Neural progenitor cell (in vitro differentiated cells): ENCODE measurements around the gene CELA3B. TPM values are rescaled to one million over a fixed set of nuclear protein-coding genes. Genes with fewer than 3 reads are reported as not detected.
"Not testable (repeated sequence)": the region's sequence is repeated elsewhere in the genome, so short reads cannot be mapped to it uniquely, and the experiment has no call there.

Experiments used
- DNase-seq: peaks from one replicate; pipeline ENCODE4 v3.0.0-alpha.2; 2016; ENCODE audit warnings: low spot score
- H2AFZ ChIP-seq: fragments of 200-600 bp; sonication (generic); replicated peaks from 2 replicates; pipeline ENCODE4 v1.6.1; 2016; ENCODE audit warnings: antibody characterized with exemption
- H3F3A ChIP-seq: fragments of 200-600 bp; sonication (generic); 2 replicates; pipeline ENCODE4 v1.6.1; 2016; ENCODE audit warnings: antibody characterized with exemption, low read depth
- H3K27ac ChIP-seq: fragments of 200-600 bp; sonication (generic); 2 replicates; pipeline ENCODE4 v1.5.1; 2016; ENCODE audit warnings: mild to moderate bottlenecking
- H3K27me3 ChIP-seq: fragments of 200-600 bp; sonication (generic); 2 replicates; pipeline ENCODE4 v1.6.1; 2016; ENCODE audit warnings: mild to moderate bottlenecking, moderate library complexity
- H3K36me3 ChIP-seq: fragments of 200-600 bp; sonication (generic); 2 replicates; pipeline ENCODE4 v1.5.1; 2016
- H3K4me1 ChIP-seq: fragments of 200-600 bp; sonication (generic); 2 replicates; pipeline ENCODE4 v1.6.1; 2016; ENCODE audit warnings: mixed run types
- H3K4me2 ChIP-seq: fragments of 200-600 bp; sonication (generic); 2 replicates; pipeline ENCODE4 v1.6.1; 2016
- H3K4me3 ChIP-seq: fragments of 200-600 bp; sonication (generic); 2 replicates; pipeline ENCODE4 v1.5.1; 2016
- H3K79me2 ChIP-seq: fragments of 200-600 bp; sonication (generic); 2 replicates; pipeline ENCODE4 v1.6.1; 2016; ENCODE audit warnings: low read depth
- H3K9ac ChIP-seq: fragments of 200-600 bp; sonication (generic); 2 replicates; pipeline ENCODE4 v1.6.1; 2016
- H3K9me3 ChIP-seq: fragments of 200-600 bp; sonication (generic); 2 replicates; pipeline ENCODE4 v1.5.1; 2016; ENCODE audit warnings: low read depth
- H4K20me1 ChIP-seq: fragments of 200-600 bp; sonication (generic); 2 replicates; pipeline ENCODE4 v1.6.1; 2016; ENCODE audit warnings: low read depth
- H3K27ac Mint-ChIP-seq: 3 replicates; pipeline ENCODE4 v1.8.0; 2021; ENCODE audit warnings: mixed read lengths
- H3K27me3 Mint-ChIP-seq: 2 replicates; pipeline ENCODE4 v1.8.0; 2022; ENCODE audit warnings: low read depth, mild to moderate bottlenecking, inconsistent platforms, moderate library complexity, mixed read lengths; ENCODE audit not compliant: insufficient read depth
- H3K36me3 Mint-ChIP-seq: 3 replicates; pipeline ENCODE4 v1.8.0; 2021; ENCODE audit warnings: mixed read lengths
- H3K4me1 Mint-ChIP-seq: 3 replicates; pipeline ENCODE4 v1.8.0; 2021; ENCODE audit warnings: mixed read lengths
- H3K4me3 Mint-ChIP-seq: 3 replicates; pipeline ENCODE4 v1.8.0; 2021; ENCODE audit warnings: mild to moderate bottlenecking, moderate library complexity, mixed read lengths
- H3K9me3 Mint-ChIP-seq: 3 replicates; pipeline ENCODE4 v1.8.0; 2020; ENCODE audit warnings: mixed read lengths
- EZH2 ChIP-seq: fragments of 200-600 bp; sonication (generic); IDR thresholded peaks from 2 replicates; pipeline ENCODE4 v1.6.1; 2017; ENCODE audit warnings: antibody characterized with exemption, mild to moderate bottlenecking, moderate library complexity
- EZH2phosphoT487 ChIP-seq: fragments of 200-600 bp; sonication (generic); IDR thresholded peaks from 2 replicates; pipeline ENCODE4 v1.6.1; 2017; ENCODE audit warnings: antibody characterized with exemption
- total RNA-seq: library from RNA; depleted of rRNA; stranded (reverse); fragments of >200 nt; gene quantifications from 2 replicates; pipeline ENCODE4 v1.2.3, GENCODE V29; 2015; ENCODE audit warnings: low replicate concordance
- TF ChIP-seq, protein P1 (sequence below): fragments of 200-600 bp; sonication (generic); IDR thresholded peaks from 2 replicates; pipeline ENCODE4 v1.5.1; 2017; ENCODE audit warnings: antibody characterized with exemption, mild to moderate bottlenecking

Gene CELA3B, protein sequence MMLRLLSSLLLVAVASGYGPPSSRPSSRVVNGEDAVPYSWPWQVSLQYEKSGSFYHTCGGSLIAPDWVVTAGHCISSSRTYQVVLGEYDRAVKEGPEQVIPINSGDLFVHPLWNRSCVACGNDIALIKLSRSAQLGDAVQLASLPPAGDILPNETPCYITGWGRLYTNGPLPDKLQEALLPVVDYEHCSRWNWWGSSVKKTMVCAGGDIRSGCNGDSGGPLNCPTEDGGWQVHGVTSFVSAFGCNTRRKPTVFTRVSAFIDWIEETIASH
- total RNA-seq, result not detected in 2 replicates

- not testable (repeated sequence) for H3K4me1 Mint-ChIP-seq, DNase-seq, H2AFZ ChIP-seq, H3K9ac ChIP-seq, H3K27ac ChIP-seq, H4K20me1 ChIP-seq, H3F3A ChIP-seq, H3K9me3 Mint-ChIP-seq, H3K27ac Mint-ChIP-seq, H3K4me3 Mint-ChIP-seq, H3K79me2 ChIP-seq, H3K9me3 ChIP-seq, H3K27me3 Mint-ChIP-seq, H3K4me3 ChIP-seq, H3K4me2 ChIP-seq, H3K36me3 Mint-ChIP-seq, H3K27me3 ChIP-seq, H3K4me1 ChIP-seq, H3K36me3 ChIP-seq
These were observed at the start of gene CELA3B for GRCh38 chr1:21976703-21977239. CELA3B (plus strand) TSS chr1:21977022; CDS start chr1:21977040, 18 bp downstream.

DNA sequence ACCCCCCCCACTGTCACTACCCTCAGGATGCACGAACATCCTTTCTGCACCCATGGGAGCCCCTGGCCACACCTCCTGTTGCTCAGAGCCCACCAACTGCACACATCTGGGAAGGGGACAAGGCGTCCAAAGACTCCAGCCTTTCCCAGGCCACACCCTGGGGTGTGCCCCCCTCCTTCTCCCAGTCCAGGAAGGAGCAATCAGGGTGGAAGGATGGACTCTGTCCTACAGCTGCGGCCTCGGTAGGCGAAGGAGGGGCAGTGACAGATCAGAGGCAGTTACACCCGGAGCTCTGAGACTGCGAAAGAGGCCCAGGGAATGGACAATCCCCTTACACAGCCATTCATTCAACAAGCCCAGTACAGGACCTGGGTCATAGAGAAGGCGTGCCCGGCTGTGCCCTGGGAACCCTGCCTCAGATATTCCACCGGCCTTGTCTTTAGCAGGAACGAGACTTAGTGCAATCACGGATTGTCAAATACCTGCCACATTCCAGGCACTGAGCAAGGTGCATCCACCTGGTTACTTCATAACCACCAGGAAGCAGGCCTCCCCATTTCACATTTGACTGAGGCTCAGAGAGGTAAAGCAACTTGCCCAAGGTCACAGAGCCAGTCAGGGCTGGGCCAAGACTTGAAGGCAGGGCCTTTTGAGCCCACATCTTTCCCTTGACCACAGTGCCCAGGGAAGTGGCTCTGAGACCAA is 49.1 kb upstream of the CELA3B start:
- no peak overlapping the region for H3K27ac ChIP-seq
- no peaks in the 10 kb centered on the region for H3F3A ChIP-seq
- no peaks in the 10 kb centered on the region for H3K36me3 ChIP-seq
- peaks cover 18% of the 10 kb centered on the region for H3K79me2 ChIP-seq
- no peak overlapping the region for H3K9ac ChIP-seq
- H3K27me3 Mint-ChIP-seq, result peaks cover 8% of the 10 kb centered on the region
- H3K4me1 ChIP-seq, result peaks cover 23% of the 10 kb centered on the region
- H3K36me3 Mint-ChIP-seq, result peaks cover 5% of the 10 kb centered on the region
- H3K27me3 ChIP-seq, result no peaks in the 10 kb centered on the region
- peaks cover 22% of the 10 kb centered on the region for H4K20me1 ChIP-seq
- H3K27ac Mint-ChIP-seq, result no peak overlapping the region
- no peak overlapping the region for H3K4me3 ChIP-seq
- H3K9me3 Mint-ChIP-seq, result peaks cover 3% of the 10 kb centered on the region
- peaks cover 35% of the 10 kb centered on the region for H3K4me1 Mint-ChIP-seq
- TF ChIP-seq EZH2phosphoT487 (no peak), EZH2 (no peak)
- TF ChIP-seq, protein P1, sequence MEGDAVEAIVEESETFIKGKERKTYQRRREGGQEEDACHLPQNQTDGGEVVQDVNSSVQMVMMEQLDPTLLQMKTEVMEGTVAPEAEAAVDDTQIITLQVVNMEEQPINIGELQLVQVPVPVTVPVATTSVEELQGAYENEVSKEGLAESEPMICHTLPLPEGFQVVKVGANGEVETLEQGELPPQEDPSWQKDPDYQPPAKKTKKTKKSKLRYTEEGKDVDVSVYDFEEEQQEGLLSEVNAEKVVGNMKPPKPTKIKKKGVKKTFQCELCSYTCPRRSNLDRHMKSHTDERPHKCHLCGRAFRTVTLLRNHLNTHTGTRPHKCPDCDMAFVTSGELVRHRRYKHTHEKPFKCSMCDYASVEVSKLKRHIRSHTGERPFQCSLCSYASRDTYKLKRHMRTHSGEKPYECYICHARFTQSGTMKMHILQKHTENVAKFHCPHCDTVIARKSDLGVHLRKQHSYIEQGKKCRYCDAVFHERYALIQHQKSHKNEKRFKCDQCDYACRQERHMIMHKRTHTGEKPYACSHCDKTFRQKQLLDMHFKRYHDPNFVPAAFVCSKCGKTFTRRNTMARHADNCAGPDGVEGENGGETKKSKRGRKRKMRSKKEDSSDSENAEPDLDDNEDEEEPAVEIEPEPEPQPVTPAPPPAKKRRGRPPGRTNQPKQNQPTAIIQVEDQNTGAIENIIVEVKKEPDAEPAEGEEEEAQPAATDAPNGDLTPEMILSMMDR, result no peak
- no peak overlapping the region for H2AFZ ChIP-seq
- no peak overlapping the region for H3K4me2 ChIP-seq
- H3K9me3 ChIP-seq, result no peaks in the 10 kb centered on the region
- DNase-seq, result no peak
- no peak overlapping the region for H3K4me3 Mint-ChIP-seq

GRCh38 chr1:21930080-21930571 is 46.7 kb upstream of the CELA3B start:
- Histone ChIP-seq H3K27ac (no peak overlapping the region), H3K36me3 (no peaks in the 10 kb centered on the region)
- peaks cover 37% of the 10 kb centered on the region for H3K4me1 Mint-ChIP-seq

More at GRCh38 chr1:21930080-21930571, 46.7 kb upstream of the CELA3B start:
- no peaks in the 10 kb centered on the region for H3K9me3 ChIP-seq
- Mint-ChIP-seq H3K27me3 (peaks cover 7% of the 10 kb centered on the region), H3K36me3 (peaks cover 5% of the 10 kb centered on the region), H3K9me3 (peaks cover 3% of the 10 kb centered on the region), H3K4me3 (no peak overlapping the region), H3K27ac (peak overlapping the region; percentile 12)
- H3K4me1 ChIP-seq, result peaks cover 33% of the 10 kb centered on the region
- H3F3A ChIP-seq, result peaks cover 12% of the 10 kb centered on the region
- no peak overlapping the region for H3K4me3 ChIP-seq
- H3K79me2 ChIP-seq, result peaks cover 38% of the 10 kb centered on the region
- no peak overlapping the region for H2AFZ ChIP-seq
- no peak overlapping the region for H3K4me2 ChIP-seq
- H4K20me1 ChIP-seq, result peaks cover 39% of the 10 kb centered on the region
- H3K27me3 ChIP-seq, result no peaks in the 10 kb centered on the region
- no peak for TF ChIP-seq EZH2phosphoT487
- TF ChIP-seq, protein P1, result no peak
- no peak for TF ChIP-seq EZH2
- DNase-seq, result no peak
- no peak overlapping the region for H3K9ac ChIP-seq
